Measurements from ENCODE around the gene CEP170. TPM values are rescaled to one million over a fixed set of nuclear protein-coding genes. Genes with fewer than 3 reads are reported as not detected.
A peak's percentile ranks its signal among the peaks of the same experiment; 100 is the strongest.
"Not testable (repeated sequence)": the region's sequence is repeated elsewhere in the genome, so short reads cannot be mapped to it uniquely, and the experiment has no call there.

CEP170 gene
- polyA plus RNA-seq, 5 donors, result 55.3 to 94.9 (median 73.7) TPM

- DNase-seq, result no peak
These were observed 75.4 kb downstream of the CEP170 start for GRCh38 chr1:243179720-243180119.

- not testable (repeated sequence) for DNase-seq
These were observed 77.3 kb downstream of the CEP170 start for GRCh38 chr1:243177792-243178191.

DNA sequence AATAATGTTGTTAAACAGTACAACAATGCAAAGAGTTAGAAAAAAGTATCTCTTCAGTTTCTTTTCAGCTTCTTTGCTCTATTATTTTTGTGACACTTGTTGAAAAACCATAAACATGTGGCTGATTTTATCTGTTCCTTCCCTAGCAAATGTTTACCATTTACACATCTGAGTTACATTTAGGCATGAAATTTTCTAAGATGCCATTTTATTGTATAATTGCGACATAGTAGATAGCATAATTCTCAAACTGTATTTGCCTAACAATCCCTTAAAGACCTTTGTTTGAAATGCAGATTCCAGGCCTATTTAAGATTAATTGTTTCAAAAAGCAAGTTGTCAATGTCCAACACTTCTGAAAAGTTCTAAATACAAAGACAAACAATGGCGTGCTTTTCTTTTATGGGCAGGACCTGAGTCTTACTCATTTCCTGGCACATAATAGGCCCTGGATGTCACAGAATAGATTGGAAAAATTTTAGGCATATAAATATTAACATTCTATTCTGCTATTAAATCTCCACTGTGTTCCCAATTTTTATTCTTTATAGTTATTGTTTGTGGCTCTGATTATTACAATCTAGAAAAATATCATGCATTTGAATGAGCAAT is 81.2 kb downstream of the CEP170 start:
- DNase-seq, result not testable (repeated sequence)

DNA sequence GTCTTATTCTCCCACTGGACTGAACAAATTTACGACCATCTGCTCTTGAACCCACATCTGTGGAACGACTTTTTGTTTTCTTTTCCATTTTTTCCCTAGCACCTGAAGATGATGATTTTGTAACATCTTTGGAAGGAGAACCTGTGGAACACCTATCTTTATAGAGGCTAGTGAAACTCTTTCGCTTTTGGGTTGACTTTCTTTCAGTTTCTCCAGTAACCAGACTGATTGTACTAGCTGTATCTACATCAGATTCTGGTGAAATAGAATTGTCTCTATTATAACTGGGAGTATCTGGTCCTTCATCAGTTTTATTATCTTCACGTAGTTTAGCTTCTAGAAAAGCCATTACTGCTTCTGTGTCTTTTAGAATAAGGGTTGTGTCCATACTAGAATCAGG is 90.2 kb downstream of the CEP170 start:
- DNase-seq, result not testable (repeated sequence)

GRCh38 chr1:243150906-243151305 is 104.2 kb downstream of the CEP170 start:
- DNase-seq, result not testable (repeated sequence)

DNA sequence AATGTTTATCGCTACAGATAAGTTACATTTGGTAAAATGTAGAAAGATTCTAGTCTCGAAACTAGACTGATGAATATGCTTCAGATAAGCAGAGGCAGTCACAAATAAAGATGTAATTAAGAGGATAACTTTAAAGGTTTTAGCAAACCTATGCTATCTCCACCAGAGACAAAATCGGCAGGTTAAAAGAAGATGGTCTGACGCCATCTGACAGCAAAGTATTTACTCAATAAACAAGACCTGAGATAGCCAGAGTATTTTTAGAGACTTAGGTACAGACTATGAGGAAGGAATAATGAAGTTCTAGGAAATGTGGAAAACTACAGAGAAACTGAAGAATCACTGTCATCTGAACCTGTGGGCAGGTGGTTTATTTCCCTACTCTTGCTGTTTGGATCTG is 106.0 kb downstream of the CEP170 start:
- DNase-seq, result not testable (repeated sequence)

DNA sequence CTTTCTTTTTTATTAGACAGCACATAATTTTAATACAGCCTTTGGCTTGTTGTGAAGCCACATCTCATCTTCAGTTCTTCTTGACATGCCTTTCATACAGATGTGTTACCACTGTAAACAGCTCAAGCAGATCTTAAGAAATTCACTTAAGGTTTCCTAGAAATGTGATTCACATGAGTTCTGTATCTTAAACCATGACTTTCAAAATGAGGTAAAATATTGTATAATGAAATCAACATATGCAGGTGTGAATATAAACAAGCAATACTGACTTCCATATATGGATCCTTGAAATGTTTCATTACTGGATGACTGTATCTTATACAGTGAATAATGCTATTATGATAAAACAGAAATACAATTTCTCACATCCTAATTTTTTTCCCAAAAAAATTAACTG is 107.7 kb downstream of the CEP170 start:
- DNase-seq, result not testable (repeated sequence)

DNA sequence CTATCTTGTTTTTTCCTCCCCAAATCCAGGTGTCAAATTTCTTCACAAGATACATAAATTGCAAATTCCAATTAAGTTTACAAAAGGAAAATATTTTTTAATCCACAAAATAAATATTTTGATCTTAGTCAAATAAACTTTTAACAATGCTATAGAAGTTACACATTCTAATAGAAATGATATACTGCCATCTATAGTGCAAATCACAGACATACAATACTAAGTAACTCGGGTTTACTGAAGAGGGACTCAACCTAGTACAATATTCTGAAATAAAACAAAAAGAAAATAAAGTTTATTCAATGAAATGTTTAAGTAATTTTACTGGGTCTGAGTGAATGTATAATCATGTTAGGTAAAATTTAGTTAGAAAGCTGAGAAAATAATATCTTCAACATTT is 114.6 kb downstream of the CEP170 start:
- peak in 1 of 2 donors; percentile 1 for DNase-seq

- peak in 1 of 2 donors; percentile 3 for DNase-seq
These were observed 132.1 kb downstream of the CEP170 start for GRCh38 chr1:243122876-243123409.

- not testable (repeated sequence) for DNase-seq
These were observed 133.1 kb downstream of the CEP170 start for GRCh38 chr1:243121939-243122338.

DNA sequence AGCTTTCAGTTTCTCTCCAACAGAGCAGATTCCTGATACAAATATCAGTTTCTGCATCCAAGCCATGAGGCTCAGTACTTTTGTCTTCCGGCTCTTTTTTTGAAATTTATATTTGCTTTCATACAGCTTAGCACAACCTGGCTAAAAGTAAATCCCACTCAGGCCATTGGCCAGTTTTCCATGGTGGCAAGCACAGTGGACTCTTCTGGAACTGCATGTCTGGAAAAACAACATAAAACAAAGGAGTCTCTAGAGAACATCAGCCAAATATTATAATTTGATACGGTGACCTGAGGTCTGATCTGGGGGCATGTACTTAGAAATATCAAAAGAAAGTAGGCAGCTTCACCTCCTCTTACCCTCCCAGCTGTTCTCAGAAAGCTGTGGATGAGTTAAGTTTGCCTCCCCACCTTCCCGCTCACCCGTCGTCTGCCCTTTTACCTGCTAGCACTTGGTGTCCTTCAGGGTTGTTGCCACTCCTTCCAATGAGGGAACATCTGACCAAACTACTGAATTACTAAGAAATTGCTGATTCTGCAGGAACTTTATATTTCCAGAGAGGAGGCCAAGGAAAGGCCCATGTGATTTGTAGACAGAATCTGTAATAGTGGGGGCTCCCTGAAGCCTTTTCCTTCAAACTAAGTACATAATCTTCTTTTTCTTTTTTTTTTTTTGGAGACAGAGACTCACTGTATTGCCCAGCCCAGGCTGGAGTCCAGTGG is 136.3 kb downstream of the CEP170 start:
- DNase-seq, result not testable (repeated sequence)

- DNase-seq, result not testable (repeated sequence)
These were observed 138.9 kb downstream of the CEP170 start for GRCh38 chr1:243116187-243116586.

DNA sequence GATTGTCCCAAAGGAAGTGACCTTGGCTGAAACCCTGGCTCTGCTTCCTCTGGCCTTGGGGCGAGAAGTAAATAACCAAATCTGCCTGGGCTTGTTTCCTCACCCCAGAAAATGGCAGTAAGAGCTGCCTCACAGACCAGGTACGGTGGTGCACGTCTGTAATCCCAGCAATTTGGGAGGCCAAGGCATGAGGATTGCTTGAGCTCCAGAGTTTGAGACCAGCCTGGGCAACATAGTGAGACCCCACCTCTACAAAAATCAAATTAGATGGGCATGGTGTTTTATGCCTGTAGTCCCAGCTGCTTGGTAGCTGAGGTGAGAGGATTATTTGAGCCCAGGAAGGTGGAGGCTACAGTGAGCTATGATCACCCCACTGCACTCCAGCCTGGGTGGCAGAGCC is 140.3 kb downstream of the CEP170 start:
- not testable (repeated sequence) for DNase-seq

- peak in 1 of 2 donors; percentile 1 for DNase-seq
These were observed 140.9 kb downstream of the CEP170 start for GRCh38 chr1:243114059-243114713.

DNA sequence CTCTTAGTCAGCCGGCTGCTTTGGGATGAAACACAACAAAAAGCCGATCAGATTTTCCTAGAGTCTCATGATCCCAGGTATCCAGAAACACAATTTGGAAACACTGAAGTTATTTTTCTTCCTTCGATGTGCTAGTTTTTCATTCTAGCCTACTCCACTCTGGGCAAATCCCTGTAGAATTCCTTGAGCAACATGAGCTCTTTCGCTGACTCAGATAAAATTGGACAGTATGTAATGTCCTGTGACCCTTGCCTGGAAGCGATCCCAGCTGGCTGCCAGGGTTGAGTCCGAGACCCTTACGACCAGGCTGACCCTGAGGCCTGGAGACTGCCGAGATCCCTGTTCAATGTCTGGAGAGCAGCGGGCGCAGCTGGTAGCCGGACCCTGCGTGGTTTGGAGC is 147.9 kb downstream of the CEP170 start:
- not testable (repeated sequence) for DNase-seq

- not testable (repeated sequence) for DNase-seq
These were observed 149.3 kb downstream of the CEP170 start for GRCh38 chr1:243105652-243106332.

- DNase-seq, result not testable (repeated sequence)
These were observed 150.0 kb downstream of the CEP170 start for GRCh38 chr1:243105104-243105503.

- DNase-seq, result not testable (repeated sequence)
These were observed 150.6 kb downstream of the CEP170 start for GRCh38 chr1:243104452-243104851.

DNA sequence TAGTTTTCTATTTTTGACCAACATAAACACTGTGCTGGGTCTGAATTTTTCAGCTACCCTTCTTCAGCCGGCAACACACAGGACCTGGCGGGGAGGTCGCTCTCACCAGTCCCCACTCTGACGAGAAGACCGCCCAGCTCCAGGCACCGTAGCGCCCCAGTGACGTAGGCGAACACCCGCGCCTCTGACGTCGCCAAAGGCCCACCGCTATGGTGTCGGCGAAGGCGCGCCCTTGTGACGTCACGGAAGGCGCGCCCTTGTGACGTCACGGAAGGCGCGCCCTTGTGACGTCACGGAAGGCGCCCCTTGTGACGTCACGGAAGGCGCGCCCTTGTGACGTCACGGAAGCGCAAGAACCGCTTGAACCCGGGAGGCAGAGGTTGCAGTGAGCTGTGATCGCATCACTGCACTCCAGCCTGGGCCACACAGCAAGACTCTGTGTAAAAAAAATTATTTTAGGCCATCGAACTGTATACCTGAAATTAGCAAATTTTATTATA is 153.5 kb downstream of the CEP170 start:
- DNase-seq, result peak in 1 of 2 donors; percentile 24

DNA sequence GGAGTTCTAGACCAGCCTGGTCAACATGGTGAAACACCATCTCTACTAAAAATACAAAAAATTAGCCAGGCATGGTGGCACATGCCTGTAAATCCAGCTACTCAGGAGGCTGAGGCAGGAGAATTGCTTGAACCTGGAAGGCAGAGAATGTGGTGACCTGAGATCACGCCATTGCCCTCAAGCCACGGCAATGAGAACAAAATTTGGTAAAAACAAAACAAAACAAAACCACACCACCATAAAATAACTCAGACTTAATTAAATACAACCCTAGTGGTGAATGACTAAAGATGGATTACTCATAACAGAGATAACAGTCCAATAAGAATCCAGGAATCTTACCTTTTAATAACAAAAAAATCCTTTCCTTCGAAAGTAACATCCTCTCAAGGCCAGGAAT is 167.7 kb downstream of the CEP170 start:
- not testable (repeated sequence) for DNase-seq

All from right lung (tissue), 5 donors.